T47D (cell line): Measurements from ENCODE around the gene MASP1.

Source experiments
- DNase-seq, 2 experiments: peaks; one replicate each; pipeline versions ENCODE4 v3.0.0 to v3.0.0-alpha.2; 2011 to 2012; ENCODE audit warnings: low read depth in 1 of 2, low spot score in 1 of 2
- JUND ChIP-seq: IDR thresholded peaks from 2 replicates; pipeline ENCODE4 v1.6.1; 2012; ENCODE audit warnings: low read depth
- in situ Hi-C: cut with HindIII; loops from 2 replicates; pipeline ENCODE4 v1.10.0; 2016; ENCODE audit warnings: low sequenced_read_pairs, low pct_unique_long_range_greater_than_20kb

Gene MASP1

DNA sequence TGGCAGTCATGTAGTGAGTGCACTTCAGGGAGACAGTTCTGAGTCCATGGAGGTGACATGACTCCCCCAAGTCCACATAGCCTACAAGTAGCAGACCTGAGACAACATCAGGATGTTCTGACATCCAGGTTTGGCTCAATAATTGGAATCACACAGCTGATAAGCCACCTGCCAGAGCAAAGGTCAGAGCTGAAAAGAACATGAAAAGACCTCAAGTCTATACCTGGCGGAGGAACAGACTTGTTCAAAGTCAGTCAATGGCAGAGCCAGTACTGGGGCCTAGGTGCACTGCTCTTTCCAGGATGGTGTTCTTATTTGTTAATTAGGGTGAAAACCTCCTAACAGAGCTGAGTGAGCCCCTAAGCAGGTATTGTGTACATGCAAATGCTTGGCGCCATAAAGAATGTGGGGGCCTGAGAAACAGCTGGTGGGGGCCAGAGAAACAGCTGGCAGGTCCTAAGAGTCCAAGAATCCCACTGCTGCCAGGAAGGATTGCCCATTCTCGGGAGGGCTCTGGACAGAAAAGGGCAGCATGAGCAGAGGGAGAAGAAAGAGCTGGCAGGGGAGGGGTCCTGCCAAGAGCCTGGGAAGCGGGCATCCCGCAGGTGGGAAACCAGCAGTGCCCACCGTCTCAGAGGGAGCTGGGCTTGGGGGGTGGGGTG lies 17.1 kb downstream of the MASP1 start:
- no peak for DNase-seq
- TF ChIP-seq JUND: no peak
- in situ Hi-C loops: no loop called here

DNA sequence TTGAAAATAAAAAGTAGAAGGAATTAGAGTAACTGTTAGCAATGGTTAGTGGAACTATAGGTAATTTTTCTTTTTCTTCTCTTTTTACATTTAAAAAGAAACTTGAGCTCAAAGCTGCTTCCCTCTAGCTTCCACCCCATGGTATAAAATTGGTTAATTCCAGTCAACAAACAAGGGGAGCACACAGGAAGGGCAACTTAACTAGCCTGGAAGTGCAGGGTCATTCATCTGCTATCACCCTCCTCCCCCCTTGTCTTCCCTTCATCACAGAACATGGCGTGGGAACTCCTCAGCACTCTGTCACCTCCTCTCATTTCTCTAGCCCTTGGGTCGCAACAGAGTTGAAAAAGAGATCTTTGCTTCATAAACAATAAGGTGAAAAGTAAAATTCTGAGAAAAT lies 20.0 kb downstream of the MASP1 start:
- DNase-seq: no peak
- in situ Hi-C loops: no loop called here
- TF ChIP-seq JUND: no peak

DNA sequence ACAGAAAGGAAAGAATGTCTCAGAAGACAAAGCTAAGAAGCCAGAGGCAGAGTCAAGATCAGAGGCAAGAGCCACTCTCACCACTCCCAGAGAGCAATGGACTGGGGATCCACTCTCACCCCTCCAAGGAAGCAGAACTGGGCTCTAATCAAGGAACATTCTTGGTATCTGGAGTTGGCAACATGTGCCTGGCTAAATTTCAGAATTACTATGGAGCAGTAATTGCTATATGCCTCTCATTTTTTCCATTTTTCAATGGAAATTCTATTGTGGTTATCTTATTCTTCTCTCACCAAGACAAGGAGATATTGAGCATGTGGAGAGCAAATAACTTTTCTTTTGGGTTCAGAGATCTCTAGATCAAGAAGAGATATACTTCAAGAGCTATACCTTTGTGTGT lies 22.1 kb downstream of the MASP1 start:
- DNase-seq: no peak
- no peak for TF ChIP-seq JUND
- in situ Hi-C loops: no loop called here

DNA sequence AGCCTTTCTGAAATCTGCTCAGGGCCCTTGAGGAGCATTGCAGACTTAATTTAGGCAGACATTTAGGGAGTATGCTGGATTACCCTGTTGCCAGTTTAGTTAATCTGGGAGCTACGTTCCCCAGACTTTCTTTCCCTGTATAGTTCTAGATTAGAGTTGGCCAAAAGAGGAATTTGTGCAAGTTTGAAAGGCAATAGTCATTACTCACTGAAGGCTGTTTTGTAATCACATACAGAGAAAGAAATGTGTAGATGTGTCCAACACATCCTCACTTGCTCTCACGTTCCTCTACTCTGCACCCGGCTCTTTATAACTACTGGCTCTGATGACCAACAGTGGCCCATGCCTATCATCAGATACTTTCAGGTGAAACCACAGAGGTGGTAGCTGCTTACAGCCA lies 24.2 kb downstream of the MASP1 start:
- no peak for TF ChIP-seq JUND
- DNase-seq: no peak
- in situ Hi-C loops: no loop called here

DNA sequence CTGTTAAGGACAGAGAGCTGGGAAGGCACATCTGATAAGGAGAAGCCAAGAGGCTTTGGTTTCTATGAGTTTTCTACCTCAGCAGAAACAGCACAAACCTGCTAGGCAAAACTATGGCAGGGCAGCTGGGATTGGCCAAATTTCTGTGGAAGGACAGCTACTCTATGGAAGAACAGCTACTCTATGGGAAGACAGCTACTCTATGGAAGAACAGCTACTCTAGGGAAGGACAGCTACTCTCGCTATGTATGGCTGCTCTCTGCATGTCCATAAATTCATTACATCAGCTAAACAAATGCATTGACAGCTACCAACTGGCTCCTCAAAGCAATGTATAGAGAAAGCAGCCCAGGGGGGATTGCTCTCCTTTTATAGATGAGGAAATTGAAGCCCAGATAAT lies 24.8 kb downstream of the MASP1 start:
- no peak for DNase-seq
- TF ChIP-seq JUND: no peak
- in situ Hi-C loops: no loop called here

DNA sequence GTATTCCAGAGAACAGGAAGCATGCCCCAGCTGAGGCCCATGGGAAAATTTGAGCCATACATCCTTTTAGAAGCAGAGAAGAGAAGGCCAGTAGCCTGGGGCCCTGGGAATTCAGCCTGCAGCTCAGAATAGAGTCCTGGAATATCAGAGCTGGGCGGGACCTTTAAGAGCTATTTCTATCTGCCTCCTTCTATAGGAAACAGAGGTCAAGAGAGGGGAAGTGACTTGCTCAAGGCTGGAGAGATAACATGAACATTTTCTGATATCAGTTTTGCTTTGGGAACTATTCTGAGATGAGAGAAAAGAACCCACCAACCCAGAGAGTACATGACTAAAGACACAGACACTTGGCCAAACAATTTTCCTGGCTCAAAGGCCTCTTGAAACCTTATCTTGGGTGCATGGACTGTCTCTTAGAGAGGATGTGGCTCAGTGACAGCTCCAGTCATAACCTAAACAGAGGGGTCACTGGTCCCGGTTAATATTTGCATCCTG lies 26.0 kb downstream of the MASP1 start:
- in situ Hi-C loops: no loop called here
- no peak for TF ChIP-seq JUND
- no peak for DNase-seq

DNA sequence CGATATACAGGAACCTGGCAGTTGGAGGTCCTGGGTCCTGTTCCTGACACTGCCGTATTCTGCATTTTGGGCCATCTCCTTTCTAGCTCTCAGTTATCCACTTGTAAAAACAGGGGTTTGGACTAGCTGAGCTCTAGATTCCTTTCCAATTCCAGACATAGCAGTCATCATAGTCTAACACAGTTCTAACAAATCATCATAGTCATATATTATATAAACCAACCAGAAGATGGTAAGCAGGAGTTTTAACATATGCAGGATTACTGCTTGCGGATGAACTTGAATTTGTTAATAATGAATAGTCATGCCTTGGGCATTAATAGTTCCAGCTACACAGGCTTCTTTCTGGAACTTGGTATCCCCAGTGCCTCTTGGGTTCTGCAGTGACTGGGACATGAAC lies 26.6 kb downstream of the MASP1 start:
- DNase-seq: no peak
- TF ChIP-seq JUND: no peak
- in situ Hi-C loops: no loop called here

DNA sequence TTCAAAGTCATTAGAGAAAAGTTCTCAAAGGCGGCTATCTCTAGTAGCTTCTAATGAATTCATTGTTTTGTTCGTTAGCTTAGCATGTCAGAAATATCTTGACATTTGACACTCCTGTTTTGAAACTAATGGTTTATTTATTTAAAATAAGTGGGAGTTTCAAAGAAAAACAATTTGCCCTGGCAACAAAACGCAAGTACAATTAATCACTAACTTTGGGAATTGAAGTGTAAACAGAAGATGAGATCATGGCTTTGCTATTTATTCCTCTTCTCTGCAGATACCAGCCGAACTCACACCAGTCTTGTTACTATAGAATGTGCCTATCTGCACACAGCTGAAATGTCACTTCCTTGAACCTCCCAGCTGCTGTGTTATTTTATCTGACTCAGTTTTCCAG lies 27.5 kb downstream of the MASP1 start:
- TF ChIP-seq JUND: no peak
- no peak for DNase-seq
- in situ Hi-C loops: no loop called here

DNA sequence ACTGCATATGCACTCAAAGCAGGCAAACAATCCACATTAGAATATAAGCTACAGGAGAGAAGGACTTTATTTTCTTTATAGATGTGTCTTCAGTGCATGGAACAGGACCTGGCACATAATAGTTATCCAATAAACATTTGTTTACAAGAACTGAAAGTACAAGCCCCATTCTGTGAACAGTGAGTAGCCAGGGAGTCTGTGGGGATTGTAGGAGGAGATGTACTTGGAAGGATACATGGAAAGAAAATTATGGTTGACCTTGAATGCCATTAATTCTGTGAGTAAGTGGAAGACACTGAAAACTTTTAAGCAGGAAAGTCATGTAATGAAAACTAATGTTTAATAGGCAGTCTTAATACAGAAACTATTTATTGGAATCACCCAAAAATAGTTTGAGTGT lies 28.3 kb downstream of the MASP1 start:
- DNase-seq: no peak
- in situ Hi-C loops: no loop called here
- no peak for TF ChIP-seq JUND

DNA sequence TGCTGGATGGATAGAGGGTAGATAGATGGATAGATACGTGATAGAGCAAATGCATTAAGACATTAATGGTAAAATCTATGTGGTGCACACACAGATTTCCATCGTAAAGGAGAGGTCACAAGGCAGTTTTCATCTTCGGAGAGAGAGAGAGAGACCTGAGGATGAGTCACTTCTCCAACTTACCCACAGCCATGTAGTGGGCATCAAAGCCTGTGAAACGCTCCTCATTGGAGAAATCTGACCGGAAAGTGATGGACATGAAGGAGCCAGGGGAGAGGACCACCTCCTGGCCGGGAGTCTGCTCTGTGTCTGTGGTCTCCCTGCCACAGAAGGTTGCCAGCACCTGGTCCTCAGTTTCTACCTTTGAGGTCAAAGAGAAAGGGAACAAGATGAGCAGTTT lies 29.2 kb downstream of the MASP1 start:
- TF ChIP-seq JUND: no peak
- in situ Hi-C loops: no loop called here
- DNase-seq: no peak

DNA sequence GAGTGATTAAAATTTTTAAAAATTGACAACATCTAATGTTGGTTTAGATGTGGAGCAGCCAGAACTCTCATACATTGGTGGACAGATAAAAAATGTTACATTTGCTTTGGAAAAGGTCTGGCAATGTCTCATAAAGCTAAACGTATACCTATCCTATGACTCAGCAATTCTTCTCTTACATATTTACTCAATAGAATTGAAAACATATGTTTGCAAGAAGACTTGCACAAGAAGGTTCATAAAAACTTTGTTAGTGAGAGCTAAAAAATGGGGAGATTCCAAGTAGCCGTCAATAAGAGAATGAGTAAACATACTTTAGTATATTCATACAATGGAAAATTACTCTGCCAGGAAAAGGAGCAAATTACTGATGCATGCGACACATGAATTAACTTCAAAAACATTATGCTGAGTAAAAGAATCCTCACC lies 30.0 kb downstream of the MASP1 start:
- DNase-seq: no peak
- in situ Hi-C loops: no loop called here
- no peak for TF ChIP-seq JUND

DNA sequence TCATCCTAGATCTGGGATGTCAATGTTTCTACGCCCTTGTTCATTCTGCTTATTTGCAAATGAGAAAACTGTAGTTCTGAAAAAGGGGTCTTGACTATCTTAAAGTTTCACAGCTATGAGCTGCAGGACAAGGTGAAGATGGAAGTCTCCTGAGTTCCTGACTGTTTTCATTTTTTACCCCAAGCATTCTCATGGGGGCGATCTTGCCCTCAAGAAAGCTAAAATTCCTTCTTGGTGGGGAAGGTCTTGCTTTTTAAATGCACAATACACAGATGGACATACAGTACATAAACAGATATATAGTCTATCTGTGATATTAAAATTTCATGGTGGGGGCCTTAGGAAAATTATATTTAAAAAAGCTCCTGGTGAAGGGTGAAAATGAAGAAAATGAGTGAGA lies 32.4 kb downstream of the MASP1 start:
- no peak for TF ChIP-seq JUND
- no peak for DNase-seq
- in situ Hi-C loops: no loop called here

DNA sequence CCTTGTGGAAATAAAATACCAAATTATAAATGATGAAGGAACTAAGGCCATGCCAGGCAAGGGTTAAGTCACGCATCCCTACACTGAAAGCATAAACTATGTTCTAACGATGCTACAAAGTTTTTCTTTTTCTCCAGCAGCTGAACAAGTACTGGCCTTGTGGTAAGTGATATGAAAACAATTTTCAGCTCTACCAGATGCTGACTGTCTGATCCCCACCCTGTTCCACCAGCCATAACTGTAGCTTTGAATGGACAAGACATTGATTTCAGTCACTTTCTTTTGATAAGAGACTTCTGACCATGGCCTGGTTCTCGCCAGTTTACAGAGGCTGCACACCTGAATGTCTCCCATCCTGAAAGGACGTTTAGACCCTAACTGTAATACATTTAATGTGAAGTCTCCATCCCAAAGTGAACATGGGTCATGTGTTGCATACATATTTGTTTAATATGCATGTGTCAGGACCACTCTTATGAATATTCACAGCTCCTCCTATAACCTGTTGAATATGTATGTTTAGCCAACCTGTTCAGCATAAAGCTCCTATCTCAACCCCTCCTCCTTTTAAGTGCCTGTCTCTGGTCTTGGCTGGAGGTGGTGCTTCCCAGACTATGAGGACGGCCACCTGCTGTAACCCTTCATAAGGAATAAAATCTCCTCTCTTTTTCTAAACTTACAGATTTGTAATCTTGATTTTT lies 33.4 kb downstream of the MASP1 start:
- no peak for TF ChIP-seq JUND
- DNase-seq: no peak
- in situ Hi-C loops: no loop called here
